NCI-H1092 (cell line): ENCODE data around the gene FTO.

Experiments
- DNase-seq: peaks from one replicate; lab custom pipeline; 2025; lab: John Stamatoyannopoulos, UW

Gene FTO

GRCh38 chr16:53711390-53711789 lies 7.4 kb downstream of the FTO start:
- DNase-seq = no peak

DNA sequence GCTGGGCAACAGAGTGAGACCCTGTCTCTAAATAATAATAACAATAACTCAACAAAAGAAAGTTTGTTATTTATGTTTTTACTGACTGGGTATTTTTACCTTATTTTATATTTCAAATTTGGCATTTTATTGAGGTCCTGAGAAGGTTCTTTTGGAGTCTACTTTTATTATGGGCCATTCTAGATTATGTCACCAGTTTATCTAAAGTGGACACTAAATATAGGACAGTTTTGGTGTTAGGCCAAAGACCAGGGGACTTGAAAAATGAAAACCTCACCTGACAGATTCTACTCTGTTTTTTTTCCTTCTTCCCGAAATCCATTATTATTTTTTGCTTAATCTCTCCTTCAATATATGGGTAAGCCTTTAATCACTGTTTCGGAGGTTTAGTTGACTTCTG lies 8.1 kb downstream of the FTO start:
- no peak for DNase-seq

GRCh38 chr16:53713403-53714204 lies 9.6 kb downstream of the FTO start:
- peak; percentile 45 for DNase-seq

GRCh38 chr16:53714205-53715022 lies 10.5 kb downstream of the FTO start:
- DNase-seq = peak; percentile 85

GRCh38 chr16:53715023-53715384 lies 11.0 kb downstream of the FTO start:
- DNase-seq = no peak

DNA sequence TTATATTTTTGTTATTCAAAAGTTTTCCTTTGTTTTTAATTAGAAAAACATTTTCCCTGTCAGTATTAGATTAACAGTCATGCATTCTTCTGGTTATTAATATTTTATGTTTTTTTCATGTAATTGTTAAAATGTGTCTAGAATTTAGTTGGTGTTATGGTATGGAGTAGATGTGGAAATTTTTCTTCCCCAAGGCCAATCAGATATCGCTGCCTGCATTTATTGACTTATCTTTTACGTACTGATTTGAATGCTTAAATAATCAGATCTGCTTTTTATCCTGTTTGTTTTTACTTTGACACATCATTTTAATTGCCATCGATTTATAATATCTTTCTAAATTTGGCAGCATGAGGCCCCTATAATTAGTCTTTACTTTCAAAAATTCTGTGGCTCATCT lies 13.6 kb downstream of the FTO start:
- no peak for DNase-seq

DNA sequence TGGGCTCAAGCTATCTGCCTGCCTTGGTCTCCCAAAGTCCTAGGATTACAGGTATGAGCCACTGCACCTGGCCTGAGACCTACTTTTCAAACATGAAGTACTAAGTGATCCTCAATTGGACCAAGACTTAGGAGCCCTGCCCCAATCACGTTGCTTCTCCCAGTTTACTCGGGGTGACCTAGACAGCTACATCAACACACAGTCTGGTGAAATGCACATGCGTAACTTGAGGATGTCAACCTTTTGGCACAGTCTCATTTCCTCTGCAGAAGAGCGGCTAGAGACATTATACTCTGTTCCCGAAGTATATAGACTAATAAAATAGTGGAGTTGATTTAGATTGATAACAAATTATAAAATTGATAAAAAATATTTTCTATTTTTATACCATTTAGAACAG lies 17.1 kb downstream of the FTO start:
- DNase-seq = no peak

DNA sequence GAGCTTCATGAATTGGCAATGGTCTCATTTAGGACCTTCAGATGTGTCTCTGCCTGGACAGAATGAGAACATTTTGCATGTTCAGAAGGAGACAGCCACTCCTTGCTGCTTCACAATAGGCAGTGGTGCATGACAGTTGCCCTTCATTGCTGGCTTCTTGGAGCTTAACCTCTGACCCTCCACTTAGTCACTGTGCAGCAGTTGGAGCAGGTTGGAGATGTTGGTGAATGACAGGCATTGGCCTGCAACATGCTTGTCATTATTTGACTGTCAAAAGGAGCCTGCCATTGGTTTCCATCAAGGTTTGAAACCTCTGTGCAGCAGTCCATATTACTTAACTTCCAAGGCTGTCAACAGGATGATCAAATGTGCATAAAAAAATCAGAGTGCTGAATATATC lies 22.7 kb downstream of the FTO start:
- no peak for DNase-seq

DNA sequence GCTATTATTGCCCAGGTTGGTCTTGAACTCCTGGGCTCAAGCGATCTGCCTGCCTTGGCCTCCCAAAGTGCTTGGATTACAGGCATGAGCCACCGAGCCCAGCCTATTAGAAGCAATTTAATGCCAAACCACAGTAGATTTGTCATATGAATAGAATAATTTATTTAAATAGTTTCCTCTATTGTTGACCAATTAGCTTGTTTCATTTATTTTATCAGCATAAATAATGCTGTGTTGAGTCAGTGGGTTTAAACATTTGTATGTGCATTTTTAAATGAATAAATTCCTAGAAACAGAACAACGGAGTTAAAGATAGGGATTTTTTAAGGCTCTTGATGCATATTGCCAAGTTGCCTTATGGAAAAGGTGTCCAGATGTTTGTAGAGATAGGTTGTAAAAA lies 26.7 kb downstream of the FTO start:
- DNase-seq = no peak

GRCh38 chr16:53732296-53732929 lies 28.5 kb downstream of the FTO start:
- no peak for DNase-seq

- DNase-seq = no peak
Measured at GRCh38 chr16:53734908-53735307, 31.0 kb downstream of the FTO start.

- no peak for DNase-seq
Measured at GRCh38 chr16:53736297-53736696, 32.3 kb downstream of the FTO start.

DNA sequence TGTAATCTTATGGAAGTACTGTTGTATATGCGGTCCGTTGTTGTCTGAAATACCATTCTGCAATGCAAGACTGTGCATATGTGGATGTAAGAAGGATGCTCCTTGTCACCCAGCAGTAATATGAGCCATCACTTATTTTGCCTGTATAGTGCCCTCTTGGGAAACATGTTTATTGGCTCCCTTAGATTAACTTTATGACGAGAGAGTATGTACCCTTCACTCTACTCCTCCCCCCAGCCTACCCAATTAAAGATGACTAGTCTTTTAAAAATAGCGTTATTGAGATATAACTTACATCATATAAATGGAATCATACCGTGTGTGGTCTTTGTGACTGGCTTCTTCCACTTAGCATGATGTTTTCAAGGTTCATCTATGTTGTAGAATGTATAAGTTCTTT lies 33.6 kb downstream of the FTO start:
- DNase-seq = no peak

DNA sequence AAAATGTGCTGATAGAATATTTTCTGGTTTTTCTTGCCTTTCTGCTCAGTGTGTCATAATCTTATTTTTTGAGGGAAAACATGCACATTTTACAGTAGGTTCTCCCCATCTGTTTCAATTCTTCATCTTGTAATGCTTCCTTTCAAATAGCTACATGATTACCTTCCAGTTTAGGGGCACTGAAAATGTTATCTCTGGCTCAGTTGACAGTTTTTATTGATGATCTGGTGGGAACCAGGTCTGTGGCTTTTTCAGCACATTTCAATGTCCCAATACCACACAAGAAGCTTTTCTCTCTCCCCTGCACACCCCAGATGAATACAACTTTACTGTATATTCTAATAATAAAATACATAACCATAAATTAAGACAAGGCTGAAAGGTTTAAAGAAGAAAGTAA lies 36.5 kb downstream of the FTO start:
- no peak for DNase-seq

GRCh38 chr16:53740933-53741531 lies 37.1 kb downstream of the FTO start:
- no peak for DNase-seq

- no peak for DNase-seq
Measured at GRCh38 chr16:53741546-53741945, 37.6 kb downstream of the FTO start.

GRCh38 chr16:53743149-53743566 lies 39.2 kb downstream of the FTO start:
- no peak for DNase-seq

- DNase-seq = no peak
Measured at GRCh38 chr16:53744449-53744848, 40.5 kb downstream of the FTO start.

DNA sequence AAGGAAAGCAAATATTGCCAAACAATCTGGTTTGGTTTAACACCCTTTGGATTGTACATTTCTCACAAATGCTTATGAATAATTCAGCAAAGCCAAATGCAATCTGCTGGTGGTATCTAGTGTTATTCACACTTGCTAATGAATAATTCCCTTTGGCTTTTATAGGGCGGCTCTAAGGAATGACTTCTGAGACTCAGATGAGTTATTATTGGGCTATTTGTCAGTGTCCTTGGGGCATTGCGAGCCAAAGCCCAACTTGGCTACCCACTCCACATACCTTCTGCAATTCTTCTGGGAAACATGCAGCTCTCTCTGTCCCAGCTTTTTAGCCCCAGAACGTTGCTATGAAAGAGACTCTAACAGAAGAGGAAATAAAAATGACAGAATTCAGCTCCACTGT lies 41.1 kb downstream of the FTO start:
- no peak for DNase-seq

GRCh38 chr16:53745753-53746266 lies 41.9 kb downstream of the FTO start:
- DNase-seq = no peak

DNA sequence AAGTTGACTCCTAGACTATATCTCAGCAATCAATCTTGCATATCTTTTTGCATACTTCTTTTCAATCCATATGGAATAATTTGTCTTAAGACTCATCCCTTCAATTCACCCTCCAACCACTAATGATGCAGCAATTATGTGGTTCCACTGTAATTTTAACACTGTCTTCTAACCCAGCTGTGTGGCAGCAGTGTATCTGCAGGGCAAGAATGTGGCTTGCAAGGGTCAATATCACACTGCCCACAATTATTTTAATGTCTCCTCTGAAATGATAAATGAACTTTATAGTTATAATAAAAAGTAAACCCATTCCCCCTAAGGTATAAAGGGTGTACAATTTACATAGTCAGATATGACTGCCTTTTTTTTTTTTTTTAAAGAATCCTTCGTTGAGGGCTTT lies 48.6 kb downstream of the FTO start:
- no peak for DNase-seq

DNA sequence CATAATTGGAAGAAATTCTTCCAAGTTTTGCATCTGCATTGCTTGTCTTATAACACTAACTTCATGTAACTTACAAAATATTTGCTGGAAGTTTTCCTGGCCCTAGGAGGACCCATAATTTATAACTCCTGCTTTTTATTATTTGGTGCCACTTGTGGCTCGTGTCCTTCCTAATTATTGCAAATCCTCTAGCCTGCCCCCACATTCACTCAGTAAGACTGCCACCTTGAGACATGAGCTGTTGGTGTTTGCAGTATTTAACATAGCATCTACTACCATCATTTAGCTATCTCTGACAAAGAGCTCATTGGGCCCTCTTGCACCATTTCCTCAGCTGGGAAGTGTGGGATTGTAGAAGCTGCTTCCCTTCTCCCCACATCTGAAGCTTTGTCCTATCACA lies 49.5 kb downstream of the FTO start:
- peak; percentile 28 for DNase-seq
